CD4-positive, alpha-beta T cell treated with Interleukin-4 for 1 hour (primary cell): Measurements from ENCODE around the gene USP30.
"Not testable (repeated sequence)": the region's sequence is repeated elsewhere in the genome, so short reads cannot be mapped to it uniquely, and the experiment has no call there.

Experiments
- DNase-seq, 2 donors: peaks; one replicate each; pipeline ENCODE4 v3.0.0-alpha.2; 2020 to 2022

Gene USP30

GRCh38 chr12:109052414-109053323, at the start of gene USP30:
USP30 (plus strand) TSS chr12:109052576; CDS start chr12:109052679, 103 bp downstream.
- DNase-seq: peak; percentile 84 to 88

GRCh38 chr12:109004017-109004416, 48.4 kb upstream of the USP30 start:
- no peak for DNase-seq

DNA sequence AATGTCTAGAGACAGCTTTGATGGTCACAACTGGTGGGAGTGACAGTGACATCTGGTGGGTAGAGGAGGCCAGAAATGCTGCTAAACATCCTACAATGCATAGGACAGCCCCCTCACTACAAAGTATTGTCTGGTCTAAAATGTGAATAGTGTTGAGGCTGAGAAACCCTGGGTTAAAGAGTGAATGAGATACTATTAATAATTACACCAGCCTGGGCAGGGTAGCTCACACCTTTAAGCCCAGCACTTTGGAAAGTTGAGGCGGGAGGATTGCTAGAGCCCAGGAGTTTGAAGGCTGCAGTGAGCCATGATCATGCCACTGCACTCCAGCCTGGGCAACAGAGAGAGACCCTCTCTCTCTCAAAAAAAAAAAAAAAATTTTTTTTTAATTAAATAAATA, 42.6 kb upstream of the USP30 start:
- no peak for DNase-seq

GRCh38 chr12:109010259-109010658, 42.1 kb upstream of the USP30 start:
- DNase-seq: no peak

GRCh38 chr12:109014984-109015765, 37.2 kb upstream of the USP30 start:
- no peak for DNase-seq

- DNase-seq: no peak
Measured at GRCh38 chr12:109016016-109016415, 36.4 kb upstream of the USP30 start.

DNA sequence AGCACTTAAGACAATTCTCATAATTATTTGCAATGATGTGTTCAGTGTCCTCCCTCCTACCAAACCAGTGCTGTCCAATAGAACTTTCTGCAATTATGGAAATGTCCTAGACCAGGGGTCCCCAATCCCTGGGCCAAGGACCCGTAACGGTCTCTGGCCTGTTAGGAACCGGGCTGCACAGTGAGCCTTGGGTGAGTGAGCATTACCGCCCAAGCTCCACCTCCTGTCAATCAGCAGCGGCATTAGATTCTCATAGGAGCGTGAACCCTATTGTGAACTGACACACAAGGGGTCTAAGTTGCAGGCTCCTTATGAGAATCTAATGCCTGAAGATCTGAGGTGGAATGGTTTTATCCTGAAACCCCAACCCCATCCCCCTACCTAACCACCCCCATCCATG, 35.4 kb upstream of the USP30 start:
- DNase-seq: no peak

DNA sequence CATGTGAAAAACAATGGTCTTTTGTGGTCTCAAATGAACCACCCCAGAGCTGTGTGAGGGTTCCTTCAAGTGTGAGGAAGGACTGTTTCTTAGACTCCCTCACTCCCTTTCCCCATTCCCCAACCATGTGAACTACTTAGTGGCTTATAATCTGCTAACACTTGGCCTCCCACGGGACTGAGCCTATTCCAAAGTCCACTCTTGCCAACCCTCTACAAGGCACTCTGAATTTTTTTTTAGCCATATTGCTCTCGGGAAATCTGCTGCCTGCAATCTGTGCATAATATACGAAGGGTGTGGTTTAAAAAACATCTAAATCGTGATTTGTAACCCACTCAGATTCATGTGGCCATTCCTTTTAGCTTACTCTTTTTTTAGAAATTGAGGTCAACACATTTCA, 34.1 kb upstream of the USP30 start:
- DNase-seq: no peak

GRCh38 chr12:109020146-109020795, 32.1 kb upstream of the USP30 start:
- no peak for DNase-seq

DNA sequence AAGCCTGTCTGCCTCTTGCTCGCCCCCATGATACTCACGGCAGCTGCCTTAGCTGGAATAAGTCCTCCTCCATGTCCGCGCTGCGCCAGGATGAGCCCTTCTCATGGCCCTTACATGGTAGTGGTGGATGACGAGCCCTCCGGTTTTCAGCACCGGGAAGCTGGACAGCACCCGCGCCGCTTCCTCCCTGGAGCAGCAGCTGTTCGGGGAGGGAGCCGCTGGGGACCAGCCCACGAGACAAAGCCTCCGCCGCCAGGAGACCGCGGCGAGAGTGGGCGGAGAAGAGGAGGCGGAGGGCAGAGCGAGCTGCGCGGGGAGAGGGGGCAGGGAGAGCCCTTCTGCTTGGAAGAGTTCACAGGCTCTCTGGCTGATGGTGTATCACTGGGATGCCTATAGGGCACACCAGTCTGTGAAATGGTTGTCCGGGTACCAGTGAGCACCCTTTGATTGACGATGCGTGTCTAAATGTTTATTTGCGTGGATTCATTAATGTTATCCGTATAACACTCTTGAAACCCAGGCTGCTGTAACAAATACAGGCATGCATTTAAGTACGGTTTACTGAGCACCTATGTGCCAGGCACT, 31.5 kb upstream of the USP30 start, which contains the start of gene SVOP:
TSS of gene SVOP (minus strand) at position 273 of the 585 bp plus-strand sequence. CDS start at position 73, 200 bp downstream.
- DNase-seq: peak in 1 of 2 donors; percentile 13

GRCh38 chr12:109027767-109028166, 24.6 kb upstream of the USP30 start:
- DNase-seq: no peak

GRCh38 chr12:109028624-109029023, 23.8 kb upstream of the USP30 start:
- DNase-seq: not testable (repeated sequence)

GRCh38 chr12:109029411-109029810, 23.0 kb upstream of the USP30 start:
- no peak for DNase-seq

DNA sequence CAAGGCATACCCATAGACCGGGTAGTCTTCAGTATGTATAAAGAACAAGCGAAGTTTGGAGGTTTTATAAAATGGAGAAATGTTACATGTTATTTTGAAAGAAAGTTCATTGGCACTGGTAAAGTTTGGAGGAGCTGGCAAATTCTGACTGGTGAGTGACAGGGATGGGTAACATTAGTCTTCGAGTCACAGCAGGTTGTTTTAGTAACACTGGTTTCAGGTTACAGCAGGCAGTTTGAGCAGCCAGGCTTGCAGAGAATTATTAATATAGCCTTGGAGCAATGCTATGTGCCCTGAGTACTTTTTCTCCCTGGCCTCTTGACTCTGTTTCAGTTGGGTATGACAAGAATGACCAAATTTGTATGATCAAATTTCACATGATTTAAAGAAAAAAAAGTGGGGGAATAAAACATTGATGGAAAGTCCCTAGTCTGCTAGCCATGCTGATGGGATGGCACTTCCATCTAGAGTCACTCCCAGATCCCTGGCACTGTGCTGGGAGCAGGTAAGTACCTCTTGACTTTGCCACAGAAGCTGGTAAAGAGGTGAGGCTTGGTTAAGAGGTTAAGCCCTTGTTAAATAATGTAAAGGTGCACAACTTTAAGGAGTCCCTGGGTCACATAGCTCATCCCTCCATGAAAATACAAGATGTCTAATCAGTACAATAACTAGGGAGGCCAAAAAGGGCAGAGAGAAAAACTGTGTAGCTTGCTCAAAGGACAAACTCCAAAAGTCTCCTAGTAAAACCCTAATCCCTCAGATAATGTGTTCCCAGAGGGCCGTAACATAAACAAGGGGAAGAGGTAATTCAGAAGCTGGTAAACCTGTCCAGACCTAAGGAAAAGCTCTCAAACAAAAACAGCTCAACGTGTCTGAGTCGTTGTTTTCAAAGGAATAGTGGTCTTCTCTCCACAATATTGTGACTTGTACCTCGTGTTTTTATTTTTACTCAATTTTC, 18.9 kb upstream of the USP30 start:
- DNase-seq: no peak

- DNase-seq: no peak
Measured at GRCh38 chr12:109036975-109037374, 15.4 kb upstream of the USP30 start.

GRCh38 chr12:109044241-109044640, 8.1 kb upstream of the USP30 start:
- no peak for DNase-seq

GRCh38 chr12:109047081-109047805, 5.1 kb upstream of the USP30 start:
- no peak for DNase-seq

GRCh38 chr12:109048706-109049105, 3.7 kb upstream of the USP30 start:
- DNase-seq: not testable (repeated sequence)

DNA sequence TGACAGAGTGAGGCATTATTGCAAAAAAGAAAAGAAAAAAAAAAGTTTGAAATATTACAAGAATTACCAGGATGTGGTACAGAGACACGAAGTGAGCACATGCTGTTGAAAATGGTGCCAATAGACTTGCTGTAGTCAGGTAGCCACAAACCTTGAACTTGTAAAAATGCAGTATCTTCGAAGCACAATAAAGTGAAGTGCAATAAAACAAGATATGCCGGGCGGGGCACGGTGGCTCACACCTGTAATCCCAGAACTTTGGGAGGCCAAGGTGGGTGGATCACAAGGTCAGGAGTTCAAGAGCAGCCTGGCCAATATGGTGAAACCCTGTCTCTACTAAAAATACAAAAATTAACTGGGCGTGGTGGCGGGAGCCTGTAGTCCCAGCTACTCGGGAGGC, 2.6 kb upstream of the USP30 start:
- DNase-seq: not testable (repeated sequence)

- DNase-seq: no peak
Measured at GRCh38 chr12:109052097-109052413, 321 bp upstream of the USP30 start.
